GM12878 (cell line): ENCODE data around the gene FNTB. TPM values are rescaled to one million over a fixed set of nuclear protein-coding genes. Genes with fewer than 3 reads are reported as not detected.

Experiments
- ATAC-seq: fragments of 200-7000 bp; cut with Tn5 transposase; 3 replicates; pipeline ENCODE4 v1.9.1; 2020; ENCODE audit warnings: mild to moderate bottlenecking, moderate library complexity
- BruUV-seq: library from RNA; stranded (reverse); fragments of 400-500 nt; replicated peaks from 2 replicates; lab custom pipeline; 2021; lab: Mats Ljungman, UMichigan
- CTCF ChIA-PET: fragments of 300-600 bp; sonication (Branson Sonifier 250); formaldehyde crosslinking; extraction: SDS; loops from one replicate; lab custom pipeline; 2021; ENCODE audit warnings: inconsistent platforms; lab: Yijun Ruan, JAX
- POLR2A ChIA-PET: fragments of 350-600 bp; formaldehyde crosslinking; extraction: SDS; loops from one replicate; lab custom pipeline; 2021; ENCODE audit warnings: inconsistent platforms; lab: Charles Lee
- RAD21 ChIA-PET: fragments of 300-600 bp; sonication (Branson Sonifier 250); formaldehyde crosslinking; loops from one replicate; lab custom pipeline; 2023; ENCODE audit warnings: antibody characterized with exemption; ENCODE audit not compliant: unreplicated experiment; lab: Charles Lee
- SMC1A ChIA-PET: fragments of 300-600 bp; sonication (Branson Sonifier 250); formaldehyde crosslinking; loops from one replicate; lab custom pipeline; 2023; ENCODE audit not compliant: unreplicated experiment, uncharacterized antibody; lab: Charles Lee
- DNase-seq: peaks from one replicate; pipeline ENCODE4 v3.0.0-alpha.2; 2011; ENCODE audit warnings: low read depth, low spot score
- FAIRE-seq: peaks from 3 replicates; lab custom pipeline; 2011; peaks lifted over from hg19 to GRCh38; lab: Jason Lieb, UNC
- H2AFZ ChIP-seq: 2 replicates; pipeline ENCODE4 v1.6.0; 2011; ENCODE audit warnings: low read depth, low read length, control low read depth; ENCODE audit not compliant: control insufficient read depth
- H3K27ac ChIP-seq: 2 replicates; pipeline ENCODE4 v1.5.1; 2011; ENCODE audit warnings: control low read depth; ENCODE audit not compliant: control insufficient read depth, insufficient read depth
- H3K27me3 ChIP-seq, 2 experiments: replicated peaks in 1 of 2; 2 replicates each; pipeline versions ENCODE4 v1.6.0 to v1.6.1; 2011; ENCODE audit warnings: low read length in 1 of 2; ENCODE audit not compliant: control insufficient read depth in 2 of 2, insufficient read depth in 2 of 2
- H3K36me3 ChIP-seq, 2 experiments: 2 replicates each; pipeline ENCODE4 v1.5.1; 2011; ENCODE audit warnings: low read length in 1 of 2; ENCODE audit not compliant: control insufficient read depth in 2 of 2, insufficient read depth in 2 of 2
- H3K4me1 ChIP-seq: 2 replicates; pipeline ENCODE4 v1.6.1; 2011; ENCODE audit warnings: mild to moderate bottlenecking, low read length, moderate library complexity, mixed read lengths; ENCODE audit not compliant: control insufficient read depth, insufficient read depth
- H3K4me2 ChIP-seq: 2 replicates; pipeline ENCODE4 v1.6.0; 2011; ENCODE audit warnings: control low read depth; ENCODE audit not compliant: control insufficient read depth, insufficient read depth
- H3K4me3 ChIP-seq: fragments of 200-600 bp; sonication (generic); 2 replicates; pipeline ENCODE4 v1.5.1; 2016
- H3K79me2 ChIP-seq: 2 replicates; pipeline ENCODE4 v1.6.0; 2011; ENCODE audit warnings: low read length; ENCODE audit not compliant: control insufficient read depth, insufficient read depth
- H3K9ac ChIP-seq: 2 replicates; pipeline ENCODE4 v1.8.0; 2011; ENCODE audit warnings: low read length, control low read depth, mixed read lengths; ENCODE audit not compliant: control insufficient read depth, insufficient read depth
- H3K9me3 ChIP-seq: replicated peaks from 3 replicates; pipeline ENCODE4 v1.5.1; 2011; ENCODE audit warnings: mild to moderate bottlenecking, low read length; ENCODE audit not compliant: control insufficient read depth, insufficient read depth
- H4K20me1 ChIP-seq: 2 replicates; pipeline ENCODE4 v1.6.0; 2011; ENCODE audit not compliant: control insufficient read depth, insufficient read depth
- BACH1 ChIP-seq: fragments of 450-650 bp; IDR thresholded peaks from 2 replicates; pipeline ENCODE4 v1.6.1; 2017; ENCODE audit warnings: mild to moderate bottlenecking, borderline replicate concordance
- CHD1 ChIP-seq: IDR thresholded peaks from 2 replicates; pipeline ENCODE4 v1.6.1; 2012; ENCODE audit warnings: low read depth, low read length, improper control_type of control experiment
- EZH2 ChIP-seq: IDR thresholded peaks from 2 replicates; pipeline ENCODE4 v1.6.1; 2012; ENCODE audit warnings: low read depth, mild to moderate bottlenecking, control low read depth, inconsistent platforms, low read length, borderline replicate concordance; ENCODE audit not compliant: control insufficient read depth
- KLF5 ChIP-seq: fragments of 450-650 bp; IDR thresholded peaks from 2 replicates; pipeline ENCODE4 v1.6.1; 2014; ENCODE audit warnings: mild to moderate bottlenecking; ENCODE audit not compliant: partially characterized antibody
- MAX ChIP-seq: IDR thresholded peaks from 2 replicates; pipeline ENCODE4 v1.6.1; 2012; ENCODE audit warnings: low read depth, low read length, improper control_type of control experiment
- MEF2A ChIP-seq: IDR thresholded peaks from 2 replicates; pipeline ENCODE4 v1.6.1; 2011; ENCODE audit warnings: low read depth, mild to moderate bottlenecking, low read length, moderate library complexity; ENCODE audit not compliant: insufficient read depth
- WGBS: methylation state at CpG from one replicate; pipeline ENCODE4 v1.1.6; 2016; ENCODE audit warnings: low lambda C conversion rate; ENCODE audit not compliant: insufficient replicate concordance, insufficient coverage; ENCODE audit errors: missing lambda C conversion rate; 5-methylcytosine and 5-hydroxymethylcytosine counted together
- in situ Hi-C: fragments of 300-500 bp; cut with MboI; formaldehyde crosslinking; loops from 9 replicates; pipeline ENCODE4 v1.14.3; 2018; ENCODE audit warnings: mixed read lengths
- intact Hi-C: fragments of 100-400 bp; cut with micrococcal nuclease; formaldehyde crosslinking; loops from one replicate; pipeline ENCODE4 v1.14.2; 2022; ENCODE audit not compliant: unreplicated experiment
- polyA plus RNA-seq, 11 experiments: library from polyadenylated mRNA; depleted of rRNA in 4 of 11; unstranded in 6 of 11; stranded (reverse) in 5 of 11; fragments of >200 nt; fragmentation: Nextera tagmentation in 4 of 11; fragmentation: Illumina TruSeq in 1 of 11; extraction: Ambion mirVana in 4 of 11; extraction: Trizol in 1 of 11; gene quantifications; 1 replicate in 1 of 11; 2 replicates in 10 of 11; pipeline versions ENCODE4 v1.2.1 to v1.2.3, GENCODE V29; 2011 to 2016; ENCODE audit warnings: inconsistent platforms in 2 of 11, missing spikeins in 2 of 11, low read depth in 1 of 11
- total RNA-seq, 4 experiments: library from RNA; depleted of rRNA in 3 of 4; stranded (reverse); fragments of >200 nt in 3 of 4; fragmentation: Illumina TruSeq in 1 of 4; extraction: Trizol in 1 of 4; gene quantifications; 2 replicates each; pipeline versions ENCODE4 v1.2.1 to v1.2.3, GENCODE V29; 2013 to 2021
- TF ChIP-seq, protein P1 (sequence below): fragments of 450-650 bp; IDR thresholded peaks from 2 replicates; pipeline ENCODE4 v1.6.1; 2016; ENCODE audit warnings: mild to moderate bottlenecking
- TF ChIP-seq, protein P2 (sequence below): IDR thresholded peaks from 2 replicates; pipeline ENCODE4 v1.6.1; 2012; ENCODE audit warnings: low read depth, low read length, improper control_type of control experiment
- TF ChIP-seq, protein P3 (sequence below): IDR thresholded peaks from 2 replicates; pipeline ENCODE4 v1.6.1; 2011; ENCODE audit warnings: mild to moderate bottlenecking, low read depth, low read length, moderate library complexity; ENCODE audit not compliant: insufficient replicate concordance
- TF ChIP-seq, protein P4 (sequence below): fragments of 450-650 bp; IDR thresholded peaks from 2 replicates; pipeline ENCODE4 v1.6.1; 2018; ENCODE audit warnings: mild to moderate bottlenecking, low read depth, moderate library complexity; ENCODE audit not compliant: partially characterized antibody

The FNTB gene
- total and polyA plus RNA-seq, 10 of the 15 experiments (the other 5 are each of a cell fraction or from before 2014, with no cell fraction given), result 10.4 to 25.1 (median 16.7) TPM

- no peaks in the 10 kb centered on the region for H4K20me1 ChIP-seq
- H3K4me1 ChIP-seq, result no peaks in the 10 kb centered on the region
- no peak overlapping the region for H3K4me2 ChIP-seq
- ChIA-PET SMC1A (interaction anchor here (1.0 kb wide), 1 partner anchor 13 kb away, joined by 3 read pairs; no protein-coding TSS in a partner anchor), CTCF (interaction anchor here (1.4 kb wide), 1 partner anchor 40 kb away, joined by 3 read pairs; no protein-coding TSS in a partner anchor), RAD21 (no interaction called here), POLR2A (no interaction called here)
- no peak overlapping the region for H3K9ac ChIP-seq
- H3K36me3 ChIP-seq, result no peaks in the 10 kb centered on the region
- H3K27me3 ChIP-seq, result no peaks in the 10 kb centered on the region; a peak in 1 of 4 replicates
- DNase-seq (no peak), ATAC-seq (no peak), FAIRE-seq (no peak)
- no peak overlapping the region for H2AFZ ChIP-seq
- H3K9me3 ChIP-seq, result no peaks in the 10 kb centered on the region
- WGBS, result 69% methylated on average over 5 of the region's 5 CpGs
- no peak overlapping the region for H3K4me3 ChIP-seq
- in situ Hi-C loops (loop anchor here (5.0 kb wide), 1 partner anchor 152 kb away; no protein-coding TSS in a partner anchor), intact Hi-C loops (loop anchor here (10.0 kb wide), 2 partner anchors 305 kb away; no protein-coding TSS in a partner anchor)
- TF ChIP-seq MEF2A, result no peak
- no peak for TF ChIP-seq EZH2
- TF ChIP-seq BACH1, result no peak
- TF ChIP-seq, protein P1, sequence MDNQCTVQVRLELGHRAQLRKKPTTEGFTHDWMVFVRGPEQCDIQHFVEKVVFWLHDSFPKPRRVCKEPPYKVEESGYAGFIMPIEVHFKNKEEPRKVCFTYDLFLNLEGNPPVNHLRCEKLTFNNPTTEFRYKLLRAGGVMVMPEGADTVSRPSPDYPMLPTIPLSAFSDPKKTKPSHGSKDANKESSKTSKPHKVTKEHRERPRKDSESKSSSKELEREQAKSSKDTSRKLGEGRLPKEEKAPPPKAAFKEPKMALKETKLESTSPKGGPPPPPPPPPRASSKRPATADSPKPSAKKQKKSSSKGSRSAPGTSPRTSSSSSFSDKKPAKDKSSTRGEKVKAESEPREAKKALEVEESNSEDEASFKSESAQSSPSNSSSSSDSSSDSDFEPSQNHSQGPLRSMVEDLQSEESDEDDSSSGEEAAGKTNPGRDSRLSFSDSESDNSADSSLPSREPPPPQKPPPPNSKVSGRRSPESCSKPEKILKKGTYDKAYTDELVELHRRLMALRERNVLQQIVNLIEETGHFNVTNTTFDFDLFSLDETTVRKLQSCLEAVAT, result no peak
- TF ChIP-seq, protein P2, sequence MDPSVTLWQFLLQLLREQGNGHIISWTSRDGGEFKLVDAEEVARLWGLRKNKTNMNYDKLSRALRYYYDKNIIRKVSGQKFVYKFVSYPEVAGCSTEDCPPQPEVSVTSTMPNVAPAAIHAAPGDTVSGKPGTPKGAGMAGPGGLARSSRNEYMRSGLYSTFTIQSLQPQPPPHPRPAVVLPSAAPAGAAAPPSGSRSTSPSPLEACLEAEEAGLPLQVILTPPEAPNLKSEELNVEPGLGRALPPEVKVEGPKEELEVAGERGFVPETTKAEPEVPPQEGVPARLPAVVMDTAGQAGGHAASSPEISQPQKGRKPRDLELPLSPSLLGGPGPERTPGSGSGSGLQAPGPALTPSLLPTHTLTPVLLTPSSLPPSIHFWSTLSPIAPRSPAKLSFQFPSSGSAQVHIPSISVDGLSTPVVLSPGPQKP, result no peak
- TF ChIP-seq MAX, result no peak
- TF ChIP-seq, protein P3, sequence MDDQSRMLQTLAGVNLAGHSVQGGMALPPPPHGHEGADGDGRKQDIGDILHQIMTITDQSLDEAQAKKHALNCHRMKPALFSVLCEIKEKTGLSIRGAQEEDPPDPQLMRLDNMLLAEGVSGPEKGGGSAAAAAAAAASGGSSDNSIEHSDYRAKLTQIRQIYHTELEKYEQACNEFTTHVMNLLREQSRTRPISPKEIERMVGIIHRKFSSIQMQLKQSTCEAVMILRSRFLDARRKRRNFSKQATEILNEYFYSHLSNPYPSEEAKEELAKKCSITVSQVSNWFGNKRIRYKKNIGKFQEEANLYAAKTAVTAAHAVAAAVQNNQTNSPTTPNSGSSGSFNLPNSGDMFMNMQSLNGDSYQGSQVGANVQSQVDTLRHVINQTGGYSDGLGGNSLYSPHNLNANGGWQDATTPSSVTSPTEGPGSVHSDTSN, result no peak
- no peak for TF ChIP-seq KLF5
- TF ChIP-seq, protein P4, sequence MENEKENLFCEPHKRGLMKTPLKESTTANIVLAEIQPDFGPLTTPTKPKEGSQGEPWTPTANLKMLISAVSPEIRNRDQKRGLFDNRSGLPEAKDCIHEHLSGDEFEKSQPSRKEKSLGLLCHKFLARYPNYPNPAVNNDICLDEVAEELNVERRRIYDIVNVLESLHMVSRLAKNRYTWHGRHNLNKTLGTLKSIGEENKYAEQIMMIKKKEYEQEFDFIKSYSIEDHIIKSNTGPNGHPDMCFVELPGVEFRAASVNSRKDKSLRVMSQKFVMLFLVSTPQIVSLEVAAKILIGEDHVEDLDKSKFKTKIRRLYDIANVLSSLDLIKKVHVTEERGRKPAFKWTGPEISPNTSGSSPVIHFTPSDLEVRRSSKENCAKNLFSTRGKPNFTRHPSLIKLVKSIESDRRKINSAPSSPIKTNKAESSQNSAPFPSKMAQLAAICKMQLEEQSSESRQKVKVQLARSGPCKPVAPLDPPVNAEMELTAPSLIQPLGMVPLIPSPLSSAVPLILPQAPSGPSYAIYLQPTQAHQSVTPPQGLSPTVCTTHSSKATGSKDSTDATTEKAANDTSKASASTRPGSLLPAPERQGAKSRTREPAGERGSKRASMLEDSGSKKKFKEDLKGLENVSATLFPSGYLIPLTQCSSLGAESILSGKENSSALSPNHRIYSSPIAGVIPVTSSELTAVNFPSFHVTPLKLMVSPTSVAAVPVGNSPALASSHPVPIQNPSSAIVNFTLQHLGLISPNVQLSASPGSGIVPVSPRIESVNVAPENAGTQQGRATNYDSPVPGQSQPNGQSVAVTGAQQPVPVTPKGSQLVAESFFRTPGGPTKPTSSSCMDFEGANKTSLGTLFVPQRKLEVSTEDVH, result no peak
- TF ChIP-seq CHD1, result no peak
- no TSS peak for BruUV-seq
- no peaks in the 10 kb centered on the region for H3K79me2 ChIP-seq
- H3K27ac ChIP-seq, result no peak overlapping the region
These were observed 7.2 kb upstream of the FNTB start for GRCh38 chr14:64979336-64980074.
